H7 (cell line): ENCODE data around the gene MPND. TPM values are rescaled to one million over a fixed set of nuclear protein-coding genes. Genes with fewer than 3 reads are reported as not detected.

Experiments used
- DNase-seq: peaks from one replicate; pipeline ENCODE4 v3.0.0; 2012
- H3K27me3 ChIP-seq: 2 replicates; pipeline ENCODE4 v1.6.0; 2011; ENCODE audit warnings: mild to moderate bottlenecking, low read length; ENCODE audit not compliant: control insufficient read depth, insufficient read depth
- H3K36me3 ChIP-seq: replicated peaks from 2 replicates; pipeline ENCODE4 v1.5.1; 2011; ENCODE audit warnings: low read length; ENCODE audit not compliant: control insufficient read depth, insufficient read depth
- H3K4me3 ChIP-seq: 2 replicates; pipeline ENCODE4 v1.5.1; 2011; ENCODE audit warnings: low read depth, mild to moderate bottlenecking, control low read depth, low read length, moderate library complexity; ENCODE audit not compliant: insufficient read depth
- total RNA-seq: library from RNA; depleted of rRNA; stranded (reverse); fragments of >200 nt; shearing (Covaris generic); gene quantifications from 2 replicates; pipeline ENCODE4 v1.2.3, GENCODE V29; 2014; rRNA removed

Gene MPND
- total RNA-seq: 11.4 and 17.4 TPM in 2 replicates

DNA sequence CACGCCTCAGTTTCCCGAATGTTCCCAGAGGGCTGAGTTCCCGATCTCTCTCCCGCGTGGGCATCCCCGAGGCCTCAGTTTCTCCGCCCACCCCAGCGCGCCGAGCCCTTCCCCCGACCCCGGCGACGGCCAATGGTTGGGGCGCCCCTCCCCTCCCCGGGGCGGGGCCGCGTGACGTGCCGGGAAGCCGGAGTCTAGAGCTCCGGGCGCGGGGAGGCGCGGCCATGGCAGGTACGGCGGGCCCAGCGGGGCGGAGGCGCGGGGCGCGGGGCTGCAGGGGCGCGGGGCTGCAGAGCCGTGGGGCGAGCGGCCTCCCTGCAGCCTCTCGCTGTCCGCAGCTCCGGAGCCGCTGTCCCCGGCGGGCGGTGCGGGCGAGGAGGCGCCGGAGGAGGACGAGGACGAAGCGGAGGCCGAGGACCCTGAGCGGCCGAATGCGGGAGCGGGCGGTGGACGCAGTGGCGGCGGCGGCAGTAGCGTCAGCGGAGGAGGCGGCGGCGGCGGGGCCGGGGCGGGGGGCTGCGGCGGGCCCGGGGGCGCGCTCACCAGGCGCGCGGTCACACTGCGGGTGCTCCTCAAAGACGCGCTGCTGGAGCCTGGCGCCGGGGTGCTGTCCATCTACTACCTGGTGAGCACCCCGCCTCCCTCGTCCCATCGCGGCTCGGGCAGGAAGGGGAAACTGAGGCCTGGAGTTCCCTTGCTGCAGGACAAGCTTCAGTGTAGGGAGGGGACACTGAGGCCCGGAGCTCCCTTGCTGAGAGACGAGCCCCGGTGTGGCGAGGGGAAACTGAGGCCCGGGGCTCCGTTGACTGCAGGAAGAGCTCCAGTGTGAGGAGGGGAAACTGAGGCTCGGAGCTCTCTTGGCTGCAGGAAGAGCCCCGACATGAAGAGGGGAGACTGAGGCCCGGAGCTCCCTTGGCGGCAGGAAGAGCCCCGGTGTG is at the start of gene MPND:
TSS of gene MPND (plus strand) at position 193 of the 938 bp plus-strand sequence. CDS start at position 225, 32 bp downstream.
- Histone ChIP-seq H3K36me3 (no peaks in the 10 kb centered on the region; the same call in none of the 2 replicates), H3K4me3 (peak within 1 kb of the TSS; percentile 90), H3K27me3 (no peaks in the 10 kb centered on the region)
- DNase-seq: peak; percentile 98

GRCh38 chr19:4294389-4294788 is 49.0 kb upstream of the MPND start:
- Histone ChIP-seq H3K4me3 (no peak overlapping the region), H3K27me3 (peaks cover 2% of the 10 kb centered on the region), H3K36me3 (no peaks in the 10 kb centered on the region)
- peak; percentile 69 for DNase-seq

- Histone ChIP-seq H3K27me3 (peaks cover 2% of the 10 kb centered on the region), H3K4me3 (no peak overlapping the region), H3K36me3 (no peaks in the 10 kb centered on the region)
- peak; percentile 82 for DNase-seq
These were observed 47.2 kb upstream of the MPND start for GRCh38 chr19:4295972-4296771.

- DNase-seq: peak; percentile 70
- Histone ChIP-seq H3K27me3 (peaks cover 2% of the 10 kb centered on the region), H3K36me3 (no peaks in the 10 kb centered on the region), H3K4me3 (no peak overlapping the region)
These were observed 45.2 kb upstream of the MPND start for GRCh38 chr19:4297901-4298809.

DNA sequence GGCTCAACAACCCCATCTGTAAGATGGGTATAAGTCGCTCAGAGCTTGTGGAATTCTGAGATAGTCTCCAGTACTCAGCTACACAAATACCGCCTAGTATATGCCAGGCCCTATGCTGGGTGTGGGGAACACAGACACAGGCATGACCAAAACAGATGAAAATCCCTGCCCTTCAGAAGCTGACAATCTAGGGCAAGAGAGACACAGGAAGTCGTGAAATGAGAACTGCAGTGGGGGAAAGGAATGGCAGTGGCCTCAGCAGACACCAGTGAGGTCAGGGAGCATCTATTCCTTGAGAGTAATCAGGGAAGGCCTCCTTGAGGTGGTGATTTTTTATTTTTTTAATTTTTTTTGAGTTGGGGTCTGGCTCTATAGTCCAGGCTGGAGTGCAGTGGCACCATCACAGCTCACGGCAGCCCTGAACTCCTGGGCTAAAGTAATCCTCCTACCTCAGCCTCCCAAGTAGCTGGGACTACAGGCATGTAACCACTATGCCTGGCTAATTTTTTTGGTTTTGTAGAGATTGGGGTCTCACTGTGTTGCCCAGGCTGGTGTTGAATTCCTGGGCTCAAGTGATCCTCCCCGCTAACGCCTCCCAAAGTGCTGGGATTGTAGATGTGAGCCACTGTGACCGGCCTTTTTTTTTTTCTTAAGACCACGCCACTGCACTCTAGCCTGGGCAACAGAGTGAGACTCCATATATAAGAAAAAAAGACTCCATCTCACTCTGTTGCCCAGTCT is 44.4 kb upstream of the MPND start:
- H3K27me3 ChIP-seq: peaks cover 2% of the 10 kb centered on the region
- DNase-seq: no peak
- H3K36me3 ChIP-seq: no peaks in the 10 kb centered on the region
- no peak overlapping the region for H3K4me3 ChIP-seq

GRCh38 chr19:4300589-4300988 is 42.8 kb upstream of the MPND start:
- no peaks in the 10 kb centered on the region for H3K36me3 ChIP-seq
- peaks cover 2% of the 10 kb centered on the region; the same call in 1 of the 2 replicates for H3K27me3 ChIP-seq
- DNase-seq: no peak
- H3K4me3 ChIP-seq: no peak overlapping the region

GRCh38 chr19:4301590-4302242 is 41.6 kb upstream of the MPND start:
- peak; percentile 59 for DNase-seq
- H3K4me3 ChIP-seq: no peak overlapping the region
- H3K36me3 ChIP-seq: no peaks in the 10 kb centered on the region; the same call in none of the 2 replicates
- no peaks in the 10 kb centered on the region for H3K27me3 ChIP-seq

DNA sequence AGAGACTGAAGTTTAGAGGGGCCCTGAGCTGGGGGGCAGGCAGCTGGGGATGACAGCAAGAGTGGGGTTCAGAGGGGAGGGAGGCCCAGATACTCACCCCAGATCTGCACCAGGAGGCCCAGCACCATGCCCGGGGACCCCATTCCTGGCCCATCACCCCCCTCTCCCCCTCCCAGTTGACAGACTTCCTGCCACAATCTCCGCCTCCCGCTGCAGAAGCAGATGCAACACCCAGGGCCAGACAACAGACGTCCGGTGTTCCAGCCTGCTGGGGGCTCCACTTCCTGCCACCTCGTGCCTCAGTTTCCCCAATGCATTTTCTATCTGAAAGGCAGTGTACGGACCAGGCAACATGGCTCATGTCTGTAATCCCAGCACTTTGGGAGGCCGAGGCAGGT is 41.1 kb upstream of the MPND start, which contains the start of gene TMIGD2:
TSS of gene TMIGD2 (minus strand) at position 147 of the 398 bp plus-strand sequence. CDS start at position 143, 4 bp downstream.
- no peaks in the 10 kb centered on the region; the same call in none of the 2 replicates for H3K36me3 ChIP-seq
- H3K27me3 ChIP-seq: no peaks in the 10 kb centered on the region

DNA sequence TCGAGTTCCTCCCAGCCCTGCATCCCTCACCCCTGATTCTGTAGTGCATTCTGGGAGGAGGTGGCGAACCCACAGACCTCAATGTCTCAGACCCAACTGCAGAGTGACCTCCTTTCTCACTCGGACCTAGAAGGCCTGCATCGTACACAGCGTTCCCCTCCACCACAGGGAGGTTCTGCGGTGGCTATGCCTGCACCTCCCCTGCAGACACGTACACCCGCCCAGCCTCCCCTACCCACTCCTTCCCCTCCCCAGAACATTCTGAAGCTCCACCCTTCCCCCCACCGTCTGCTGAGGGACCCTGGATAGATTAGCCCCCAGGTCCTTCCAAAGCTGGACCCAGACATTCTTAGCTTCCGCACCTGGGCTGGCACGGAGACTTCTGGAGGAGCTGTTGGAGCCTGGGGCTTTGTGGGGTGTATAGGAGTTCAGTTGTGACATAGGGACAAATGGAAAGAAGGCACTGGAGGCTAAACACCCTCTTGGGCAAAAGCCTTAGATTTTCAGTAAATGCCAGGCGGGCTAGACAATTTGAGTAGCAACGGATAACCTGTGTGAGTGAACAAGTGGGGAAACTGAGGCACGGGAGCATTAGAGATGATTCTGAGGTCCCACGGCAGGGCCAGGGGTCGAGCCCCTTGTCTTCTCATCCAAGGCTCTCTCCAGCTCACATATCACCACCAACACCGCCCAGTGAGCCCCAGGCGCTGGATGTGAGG is 39.4 kb upstream of the MPND start:
- Histone ChIP-seq H3K36me3 (peaks cover 2% of the 10 kb centered on the region), H3K4me3 (peak overlapping the region; percentile 40; the same call in 1 of the 2 replicates)
- peak; percentile 54 for DNase-seq

More for the DNA sequence above, 41.1 kb upstream of the MPND start, which contains the start of gene TMIGD2:
- no peak within 1 kb of the TSS for H3K4me3 ChIP-seq
- DNase-seq: peak; percentile 49

GRCh38 chr19:4304538-4305256 is 38.7 kb upstream of the MPND start, which contains the start of gene FSD1:
Gene FSD1 (plus strand): TSS chr19:4304598. CDS start chr19:4304747, 149 bp downstream.
- peak; percentile 100 for DNase-seq
- peaks cover 2% of the 10 kb centered on the region for H3K36me3 ChIP-seq
- no peaks in the 10 kb centered on the region for H3K27me3 ChIP-seq
- H3K4me3 ChIP-seq: peak within 1 kb of the TSS; percentile 40

More for the DNA sequence above, 39.4 kb upstream of the MPND start:
- no peaks in the 10 kb centered on the region for H3K27me3 ChIP-seq

DNA sequence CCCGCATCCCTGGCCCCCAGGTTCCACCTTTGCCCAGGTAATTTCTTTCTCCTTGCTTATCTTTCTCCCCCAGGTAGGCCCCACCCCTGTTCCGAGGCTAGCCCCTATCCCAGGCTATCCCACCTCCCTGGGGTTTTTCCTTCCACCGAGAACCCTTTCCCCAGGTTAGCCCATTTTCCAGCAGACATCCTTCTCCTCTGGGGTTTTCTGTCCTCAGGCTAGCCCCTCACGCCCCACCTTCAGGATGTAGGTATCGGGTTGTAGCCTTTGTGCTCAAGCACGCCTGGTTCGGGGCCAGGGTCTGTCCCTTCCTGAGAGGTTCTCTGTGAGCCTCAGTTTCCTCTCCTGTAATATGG is 38.1 kb upstream of the MPND start:
- no peak for DNase-seq
- peak overlapping the region; percentile 40 for H3K4me3 ChIP-seq
- no peaks in the 10 kb centered on the region for H3K27me3 ChIP-seq
- H3K36me3 ChIP-seq: peaks cover 2% of the 10 kb centered on the region

DNA sequence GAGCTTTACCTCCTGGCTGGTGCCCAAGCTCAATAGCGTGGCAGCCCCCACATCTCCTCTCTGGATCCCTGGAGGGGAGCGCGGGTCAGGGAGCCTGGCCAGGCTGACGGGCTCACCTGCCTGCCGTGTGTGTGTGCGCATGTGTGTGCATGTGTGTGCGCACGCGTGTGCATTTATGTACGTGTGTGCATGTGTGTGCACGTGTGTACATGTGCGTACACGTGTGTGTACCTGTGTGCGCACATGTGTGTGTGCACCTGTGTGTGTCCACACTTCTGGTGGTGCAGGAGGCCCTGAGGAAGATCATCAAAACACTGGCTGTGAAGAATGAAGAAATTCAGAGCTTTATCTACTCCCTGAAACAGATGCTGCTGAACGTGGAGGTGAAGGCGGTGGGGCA is 37.7 kb upstream of the MPND start:
- Histone ChIP-seq H3K36me3 (peaks cover 2% of the 10 kb centered on the region), H3K4me3 (no peak overlapping the region), H3K27me3 (no peaks in the 10 kb centered on the region)
- no peak for DNase-seq
